NCI-H446 (cell line): ENCODE results near the gene BRD9.
"Not testable (repeated sequence)": the region's sequence is repeated elsewhere in the genome, so short reads cannot be mapped to it uniquely, and the experiment has no call there.

Source experiments
- DNase-seq, 2 experiments: peaks; one replicate each; lab custom pipeline; 2025; lab: John Stamatoyannopoulos, UW

Gene BRD9

DNA sequence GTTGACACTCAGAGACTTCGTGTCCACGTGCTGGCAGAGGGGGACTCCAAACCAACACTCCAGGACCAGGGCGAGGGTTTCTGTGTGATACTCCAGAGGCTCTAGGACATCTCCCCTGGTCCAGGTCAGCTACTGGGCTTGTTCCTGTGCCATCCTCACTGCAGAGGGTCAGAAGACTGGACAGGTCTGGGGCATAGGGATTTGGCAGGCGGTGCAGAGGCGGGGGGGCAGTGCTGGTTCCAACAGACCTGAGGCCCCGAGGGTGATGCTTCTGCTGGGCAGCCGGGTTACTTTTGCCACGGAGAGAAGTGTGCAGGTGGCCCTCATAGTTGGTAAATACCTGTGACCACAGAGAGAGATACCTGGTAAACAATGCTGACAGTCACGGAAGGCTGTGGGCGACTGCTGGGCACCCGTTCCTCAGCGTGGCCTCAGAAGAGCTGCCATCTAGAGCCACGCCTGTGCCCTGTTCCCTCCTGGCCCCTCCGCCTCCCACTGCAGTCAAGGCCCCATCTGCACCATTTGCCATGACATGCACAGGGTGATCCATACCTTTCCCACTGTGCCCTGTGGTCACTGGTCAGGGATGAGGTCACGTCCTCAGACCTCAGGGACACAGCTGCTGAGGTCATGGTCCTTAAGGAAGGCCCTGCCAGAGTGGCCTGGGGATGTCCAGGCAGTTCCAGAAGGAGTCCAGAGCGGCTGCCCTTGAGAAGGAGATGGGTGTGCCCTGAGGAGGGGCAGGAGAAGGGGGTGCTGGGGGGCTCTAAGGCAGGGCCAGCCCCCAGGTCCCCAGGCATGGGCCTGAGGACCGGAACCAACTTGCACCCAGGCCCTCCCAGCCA is 30.1 kb upstream of the BRD9 start:
- no peak for DNase-seq

DNA sequence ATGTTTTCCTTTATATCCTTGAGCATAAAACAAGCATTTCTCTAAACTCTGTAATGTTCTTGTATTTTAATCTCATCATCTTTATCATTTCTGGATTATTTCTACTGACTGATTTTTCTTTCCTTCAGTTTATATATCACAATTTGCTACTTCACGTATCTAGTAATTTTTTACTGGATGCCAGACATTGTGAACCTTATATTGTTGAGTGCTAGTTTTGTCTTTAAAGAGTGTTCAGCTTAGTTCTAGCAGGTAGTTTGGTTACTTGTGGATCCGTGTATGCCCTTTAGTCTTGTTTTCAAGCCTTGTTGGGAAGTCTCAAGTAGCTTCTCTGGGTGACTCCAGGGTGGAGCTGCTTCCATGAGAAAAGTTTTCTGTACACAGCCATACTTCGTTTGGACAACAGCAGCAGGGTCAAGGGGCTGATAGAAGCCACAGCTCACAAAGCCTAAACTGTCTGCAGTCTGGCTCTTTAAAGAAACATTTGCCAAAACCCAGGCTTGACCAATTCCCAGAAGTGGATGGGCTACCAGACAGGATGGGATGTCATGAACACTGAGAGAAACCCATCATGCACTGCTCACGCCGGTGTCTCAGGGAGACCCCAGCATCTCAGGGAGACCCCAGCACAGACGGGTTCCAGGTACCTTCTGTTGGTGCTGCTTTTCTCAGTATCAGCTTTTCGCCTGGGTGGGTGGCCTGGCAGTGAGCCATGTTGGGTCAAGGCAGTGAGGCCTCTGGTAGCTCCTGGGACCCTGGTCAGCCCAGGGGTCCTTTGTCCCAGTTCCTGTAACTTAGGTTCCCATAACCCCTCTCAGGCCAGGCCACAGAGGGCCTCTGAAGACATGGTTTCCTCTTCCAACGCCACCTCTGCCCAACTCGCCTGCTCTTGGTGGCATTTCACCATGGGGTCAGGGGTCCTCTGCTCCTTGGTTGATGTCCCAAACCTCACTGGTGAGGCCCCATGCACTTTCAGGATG is 29.1 kb upstream of the BRD9 start:
- DNase-seq, result no peak

- DNase-seq, result no peak
Measured at GRCh38 chr5:920321-920720, 27.7 kb upstream of the BRD9 start.

GRCh38 chr5:919356-920000 is 26.9 kb upstream of the BRD9 start:
- no peak for DNase-seq

GRCh38 chr5:918717-919116 is 26.1 kb upstream of the BRD9 start:
- not testable (repeated sequence) for DNase-seq

DNA sequence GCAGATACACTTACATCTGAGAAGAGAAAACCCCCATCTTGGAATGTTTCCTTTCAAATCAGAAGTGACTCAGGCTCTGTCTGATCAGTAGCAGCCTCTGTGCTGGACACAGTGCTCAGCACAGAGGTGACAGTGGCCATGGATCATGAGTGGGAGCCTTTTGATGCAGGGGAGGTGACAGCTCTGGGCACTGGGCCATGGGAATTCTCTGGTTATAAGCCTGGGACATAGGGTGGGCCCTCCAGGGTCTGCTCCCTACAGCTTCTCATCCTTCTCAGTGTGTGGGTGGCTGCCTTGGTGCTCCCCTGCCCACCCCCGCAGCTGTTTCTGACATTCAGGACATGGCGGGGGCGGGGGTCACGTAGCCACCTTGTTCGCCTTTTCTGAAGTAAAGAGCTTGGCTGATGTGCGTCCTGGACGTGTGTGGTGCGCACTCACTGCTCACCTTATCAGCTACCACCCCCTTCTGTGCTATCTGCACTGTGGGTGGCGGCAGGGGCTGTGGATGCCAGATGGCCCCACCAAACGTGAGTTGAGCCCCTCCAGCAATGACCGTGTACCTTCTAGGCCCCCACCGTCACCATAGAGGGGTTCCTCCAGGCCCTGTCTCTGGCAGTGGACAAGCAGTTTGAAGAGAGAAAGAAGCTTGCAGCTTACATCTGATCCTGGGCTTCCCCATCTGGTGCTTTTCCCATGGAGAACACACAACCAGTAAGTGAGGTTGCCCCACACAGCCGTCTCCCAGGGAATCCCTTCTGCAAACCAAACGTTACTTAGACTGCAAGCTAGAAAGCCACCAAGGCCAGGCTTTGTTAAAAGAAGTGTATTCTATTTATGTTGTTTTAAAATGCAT is 24.1 kb upstream of the BRD9 start:
- no peak for DNase-seq

DNA sequence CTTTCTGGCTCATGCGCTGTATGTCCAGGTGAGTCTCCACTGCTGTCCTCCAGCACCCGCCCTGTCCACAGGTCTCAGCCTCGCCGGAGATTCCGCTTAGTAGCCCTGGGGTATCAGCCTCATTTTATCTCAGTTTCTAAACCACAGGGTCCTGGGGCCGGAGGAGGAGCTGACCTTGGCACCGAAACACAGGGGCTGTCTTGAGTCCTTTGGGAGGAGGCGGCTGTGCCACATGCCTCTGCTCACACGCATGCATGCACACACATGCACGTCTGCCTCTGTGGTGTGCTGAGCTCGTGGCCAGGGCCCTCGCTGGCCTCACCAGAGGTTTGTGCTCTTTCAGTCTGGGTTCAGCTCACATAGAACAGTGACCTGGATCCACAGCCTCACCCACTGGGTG is 23.3 kb upstream of the BRD9 start:
- DNase-seq, result no peak

- not testable (repeated sequence) for DNase-seq
Measured at GRCh38 chr5:915346-915745, 22.7 kb upstream of the BRD9 start.

DNA sequence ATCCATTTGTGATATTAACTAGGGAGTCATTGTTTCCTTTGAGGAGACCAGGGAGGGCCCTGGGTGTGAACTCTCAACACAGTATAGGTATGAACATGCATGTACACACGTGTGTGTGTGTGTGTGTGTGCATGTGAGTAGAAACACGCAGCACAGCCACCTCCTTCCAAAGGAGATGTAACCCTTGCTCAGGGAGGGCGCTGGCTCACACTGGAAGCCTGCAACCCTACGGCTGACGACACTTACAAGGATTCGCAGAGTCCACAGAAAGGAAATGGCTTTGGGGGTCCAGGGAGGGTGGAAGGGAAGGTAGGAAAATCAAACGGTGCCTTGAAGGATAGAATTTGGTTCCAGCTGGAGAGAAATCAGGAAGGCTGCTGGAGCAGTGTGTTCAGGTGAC is 22.0 kb upstream of the BRD9 start:
- no peak for DNase-seq

DNA sequence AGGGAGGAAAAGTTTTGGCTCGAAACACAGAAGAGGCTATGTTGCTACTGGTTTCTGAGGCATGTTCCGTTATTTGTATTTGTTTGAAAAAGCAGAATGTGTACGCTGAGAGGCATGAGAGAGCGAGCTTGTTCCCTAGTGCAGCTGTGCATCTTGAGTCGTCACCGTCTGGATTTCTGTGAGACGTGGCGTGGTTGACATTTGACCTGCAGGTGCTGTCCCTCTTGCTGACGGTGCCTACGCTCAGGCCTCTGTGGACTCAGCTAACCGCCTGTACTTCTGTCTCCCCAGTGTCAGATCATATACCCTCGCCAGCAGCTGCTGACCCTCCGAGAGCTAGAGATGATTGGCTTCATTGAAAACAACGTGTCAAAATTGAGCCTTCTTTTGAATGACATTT is 21.6 kb upstream of the BRD9 start:
- no peak for DNase-seq

DNA sequence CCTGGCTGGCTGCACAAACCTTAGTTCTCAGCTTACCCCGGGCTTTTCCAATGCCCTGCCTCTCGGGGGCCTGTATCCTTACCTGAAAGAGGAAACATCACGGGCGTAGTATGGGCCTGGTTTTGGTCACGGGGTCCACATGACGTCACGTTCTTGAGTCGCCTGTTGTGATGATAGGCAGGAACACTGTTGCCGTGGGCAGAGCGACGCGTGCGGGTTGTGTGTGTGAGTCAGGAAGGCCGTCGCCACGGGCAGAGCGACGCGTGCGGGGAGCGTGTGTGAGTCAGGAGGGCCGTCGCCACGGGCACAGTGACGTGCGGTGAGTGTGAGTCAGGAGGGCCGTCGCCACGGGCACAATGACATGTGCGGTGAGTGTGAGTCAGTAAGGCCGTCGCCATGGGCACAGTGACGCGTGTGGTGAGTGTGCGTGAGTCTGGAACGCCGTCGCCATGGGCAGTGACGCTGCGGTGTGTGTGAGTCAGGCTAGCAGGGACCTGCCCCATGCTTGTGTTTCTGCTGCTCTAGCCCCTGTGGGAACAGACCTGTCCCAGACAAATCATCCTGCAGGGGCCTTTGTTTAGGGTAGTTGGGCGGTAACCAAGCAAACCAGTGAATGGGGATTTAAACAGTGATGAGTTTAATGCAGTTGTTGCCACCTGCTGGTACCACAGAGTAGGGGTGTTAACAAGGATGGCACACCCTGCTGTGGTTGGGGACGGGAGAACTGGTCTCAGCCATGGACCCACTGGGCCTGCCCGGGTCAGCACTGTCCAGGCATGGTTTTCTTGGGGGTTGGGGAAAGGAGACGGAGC is 19.9 kb upstream of the BRD9 start:
- DNase-seq, result no peak

GRCh38 chr5:911601-912000 is 19.0 kb upstream of the BRD9 start:
- DNase-seq, result no peak

DNA sequence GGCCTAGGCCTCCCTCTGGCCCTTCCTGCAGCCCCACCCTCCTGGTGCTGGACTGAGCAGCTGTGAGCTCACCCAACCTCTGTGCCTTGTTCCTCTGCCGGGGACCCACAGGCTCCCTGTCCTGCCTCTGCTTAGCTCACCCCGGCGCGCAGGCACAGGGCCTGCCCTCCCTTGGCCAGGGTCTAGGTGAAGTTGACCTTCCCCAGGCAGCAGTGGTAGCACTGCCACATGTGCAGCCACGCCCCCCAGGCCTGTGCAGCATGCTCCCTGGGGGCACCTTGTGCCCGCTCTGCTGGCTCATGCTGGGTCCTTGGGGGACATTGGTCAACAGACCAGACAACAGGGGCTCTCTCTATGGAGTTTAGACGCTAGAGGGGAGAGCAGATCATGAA is 18.2 kb upstream of the BRD9 start:
- no peak for DNase-seq

DNA sequence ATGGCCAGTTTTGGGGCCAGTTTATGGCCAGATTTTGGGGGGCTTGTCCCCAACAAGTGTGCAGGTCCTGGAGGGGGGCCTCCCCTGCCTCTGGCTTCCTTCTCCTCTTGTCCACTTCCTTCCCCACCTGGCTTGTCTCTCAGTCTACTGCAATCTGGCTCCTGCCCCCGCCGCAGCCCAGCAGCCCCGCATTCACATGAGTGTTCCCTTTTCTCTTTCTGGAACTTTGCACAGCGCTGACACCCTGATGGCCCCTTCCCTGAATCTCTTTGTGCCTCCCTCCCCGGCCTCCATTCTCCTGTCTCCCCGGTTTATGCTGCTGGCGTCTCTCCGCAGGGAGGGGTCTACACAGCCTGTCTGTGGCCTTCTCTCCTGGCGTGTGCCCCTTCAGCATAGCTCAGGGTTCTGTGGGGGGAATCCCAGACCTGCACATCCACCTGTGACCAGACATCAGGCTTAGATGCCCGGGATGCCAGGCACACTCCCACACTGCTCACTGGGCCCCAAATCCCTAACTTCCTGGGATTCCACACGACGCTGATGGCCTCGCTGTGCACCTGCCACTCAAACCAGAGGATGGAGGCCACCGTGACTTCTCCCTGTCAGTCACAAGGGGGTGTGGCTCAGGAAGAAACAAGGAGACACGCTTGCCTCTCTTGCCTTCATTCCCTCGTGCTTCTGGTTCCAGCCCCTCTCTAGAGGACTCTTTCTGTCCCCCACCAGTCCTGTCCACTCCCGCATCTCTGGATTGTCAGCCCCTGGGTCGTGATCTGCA is 17.6 kb upstream of the BRD9 start:
- no peak for DNase-seq

- DNase-seq, result no peak
Measured at GRCh38 chr5:909086-909485, 16.5 kb upstream of the BRD9 start.

DNA sequence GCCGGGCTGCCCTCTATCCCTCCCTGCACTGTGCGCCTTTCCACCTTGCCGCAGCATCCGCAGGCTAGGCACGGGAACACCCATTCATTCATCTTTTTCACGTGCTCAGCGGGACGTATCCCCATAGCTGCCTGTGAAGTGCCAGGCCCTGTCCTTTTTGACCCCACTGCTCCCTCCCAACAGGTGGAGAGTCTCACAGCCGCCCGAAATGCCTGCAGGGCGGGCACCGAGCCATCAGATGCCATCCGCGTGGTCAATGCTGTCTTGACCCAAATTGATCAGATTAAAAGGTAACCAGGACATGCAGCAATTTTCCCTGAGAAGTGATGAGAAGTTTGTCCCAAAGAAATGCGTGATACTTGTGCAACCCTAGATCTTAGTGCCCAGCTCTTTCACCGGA is 15.6 kb upstream of the BRD9 start:
- no peak for DNase-seq

DNA sequence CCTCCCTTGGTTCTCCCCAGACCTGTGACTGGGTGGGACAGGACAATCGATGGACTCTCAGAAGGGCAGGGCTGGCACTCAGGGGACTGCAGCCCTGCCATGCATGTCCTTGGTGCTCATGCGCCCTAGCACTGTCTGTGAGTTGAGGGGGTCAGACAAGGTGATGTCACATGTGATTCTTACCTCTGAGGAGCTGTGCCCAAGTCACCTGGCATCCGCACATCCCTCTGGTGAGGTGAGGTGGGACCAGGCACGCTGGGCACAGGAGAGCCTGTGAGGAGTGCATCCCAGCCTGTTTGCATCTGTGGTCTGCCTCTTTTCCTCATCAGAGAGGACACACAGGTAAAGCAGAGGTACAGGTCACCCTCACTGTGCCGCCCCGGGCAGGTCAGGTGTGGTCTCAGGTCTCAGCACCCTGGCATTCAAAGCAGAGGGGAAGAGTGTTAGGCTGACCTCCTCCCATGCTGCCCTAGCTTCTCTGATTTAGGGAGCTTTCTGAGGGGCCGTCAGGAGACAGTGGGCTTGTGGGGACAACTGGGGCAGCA is 14.8 kb upstream of the BRD9 start:
- DNase-seq, result no peak

GRCh38 chr5:905139-905642 is 12.6 kb upstream of the BRD9 start:
- no peak for DNase-seq

GRCh38 chr5:903756-904096 is 11.1 kb upstream of the BRD9 start:
- no peak for DNase-seq
